ENCODE results near the gene HLA-E.
"Not testable (repeated sequence)": the region's sequence is repeated elsewhere in the genome, so short reads cannot be mapped to it uniquely, and the experiment has no call there.

The HLA-E gene

DNA sequence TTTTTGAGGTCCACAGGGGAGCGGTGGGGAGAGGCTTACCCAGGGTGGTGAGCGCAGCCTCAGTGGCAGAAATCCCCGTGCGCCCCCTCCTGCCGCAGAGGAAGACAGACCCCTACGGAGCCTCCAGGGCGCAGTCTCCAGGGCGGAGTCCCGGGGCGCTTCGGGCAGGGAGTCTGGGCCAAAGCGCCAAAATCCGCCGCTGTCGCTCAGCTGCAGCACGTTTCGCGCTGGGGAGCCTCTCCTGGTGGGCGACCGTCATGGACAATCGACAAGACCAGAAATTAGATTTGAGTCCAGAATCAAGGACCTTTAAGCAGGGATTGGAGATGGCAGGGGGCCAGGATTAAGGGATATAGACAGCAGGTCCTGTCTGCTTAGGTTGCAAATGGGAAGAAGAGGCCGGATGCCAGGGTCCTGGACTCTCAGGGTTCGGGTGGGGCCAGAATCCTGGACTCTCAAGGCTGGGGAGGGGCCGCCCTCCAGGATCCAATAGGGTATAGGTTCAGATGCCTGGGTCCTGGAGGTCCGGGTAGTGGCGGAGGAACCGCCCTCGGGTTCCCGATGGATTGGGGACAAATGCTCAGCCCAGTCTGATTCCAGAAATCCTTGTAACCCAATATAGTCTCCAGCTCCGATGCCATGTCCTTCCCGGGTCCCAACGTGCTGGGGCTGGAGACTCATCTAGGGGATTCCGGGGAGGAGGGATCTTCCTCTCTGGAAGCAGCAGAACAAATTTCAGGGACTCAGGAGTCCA lies 7.9 kb upstream of the HLA-E start:
- no peak for DNase-seq

DNA sequence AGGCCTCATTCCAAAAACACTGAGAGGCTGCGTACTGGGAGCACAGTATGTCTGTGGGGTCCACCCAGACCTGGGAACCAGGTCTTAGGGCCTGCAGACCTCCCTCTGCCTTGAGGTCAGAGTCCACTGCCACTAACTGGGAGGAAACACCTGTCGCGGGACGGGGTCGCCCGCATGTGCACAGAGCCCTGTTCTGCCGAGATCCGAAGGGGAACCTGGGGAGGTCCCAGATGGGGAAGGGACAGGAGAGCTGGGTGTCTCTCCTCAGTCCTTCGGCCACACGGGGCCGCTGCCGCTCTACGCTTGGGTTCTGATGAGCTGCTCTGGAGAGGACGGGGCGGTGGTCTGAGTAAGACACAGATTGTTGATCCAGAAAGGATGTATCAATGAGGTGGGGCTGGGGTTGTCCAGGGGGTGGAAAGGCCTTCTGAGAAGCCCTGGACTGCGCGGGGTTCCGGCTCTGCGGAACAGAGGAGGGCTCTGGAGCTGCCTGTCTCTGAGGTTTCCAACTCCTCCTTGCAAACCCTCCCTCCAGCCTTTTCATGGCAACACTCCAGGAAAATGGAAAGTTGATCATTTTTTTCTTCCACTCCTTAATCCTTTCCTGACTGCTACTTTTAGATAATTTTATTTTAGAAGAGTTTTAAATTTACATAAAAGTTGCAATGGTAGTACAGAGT lies 7.2 kb upstream of the HLA-E start:
- peak; percentile 72 for DNase-seq

DNA sequence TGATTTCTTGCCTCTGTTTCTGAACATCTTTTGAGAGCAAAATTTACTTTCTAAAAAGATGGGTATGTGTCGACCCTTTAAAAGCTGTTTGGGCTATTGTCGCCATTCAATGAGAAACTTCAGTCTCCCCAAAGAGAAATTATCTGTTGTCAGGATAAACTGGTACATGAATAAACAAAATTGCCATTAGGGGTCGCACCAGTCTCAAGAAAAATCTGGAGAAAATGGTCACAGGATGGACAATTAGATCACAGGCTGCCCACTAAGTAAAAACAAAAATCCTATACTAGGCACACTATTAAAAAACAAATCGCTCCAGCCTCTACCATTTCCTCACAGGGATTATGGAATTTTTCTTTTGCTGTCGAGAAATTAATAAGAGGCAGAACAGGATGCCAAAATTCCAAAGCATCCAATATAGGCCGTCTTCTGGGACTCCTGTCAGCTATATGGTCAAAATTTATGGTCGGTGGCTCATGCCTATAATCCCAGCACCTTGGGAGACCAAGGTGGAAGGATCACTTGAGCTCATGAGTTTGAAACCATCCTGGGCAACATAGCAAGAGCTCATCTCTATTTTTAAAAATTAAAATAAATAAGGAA lies 5.5 kb upstream of the HLA-E start:
- DNase-seq: no peak

DNA sequence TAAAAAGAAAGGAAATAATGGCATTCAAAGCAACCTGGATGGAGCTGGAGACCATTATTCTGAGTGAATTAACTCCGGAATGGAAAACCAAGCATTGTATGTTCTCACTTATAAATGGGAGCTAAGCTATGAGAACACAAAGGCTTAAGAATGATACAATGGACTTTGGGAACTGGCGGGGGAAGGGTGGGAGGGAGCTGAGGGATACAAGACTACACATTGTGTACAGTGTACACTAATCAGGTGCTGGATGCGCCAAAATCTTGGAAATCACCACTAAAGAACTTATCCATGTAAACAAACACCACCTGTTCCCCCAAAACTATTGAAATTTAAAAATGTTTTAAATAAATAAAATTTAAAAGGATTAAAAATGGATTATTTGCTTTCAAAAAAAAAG lies 4.1 kb upstream of the HLA-E start:
- no peak for DNase-seq

DNA sequence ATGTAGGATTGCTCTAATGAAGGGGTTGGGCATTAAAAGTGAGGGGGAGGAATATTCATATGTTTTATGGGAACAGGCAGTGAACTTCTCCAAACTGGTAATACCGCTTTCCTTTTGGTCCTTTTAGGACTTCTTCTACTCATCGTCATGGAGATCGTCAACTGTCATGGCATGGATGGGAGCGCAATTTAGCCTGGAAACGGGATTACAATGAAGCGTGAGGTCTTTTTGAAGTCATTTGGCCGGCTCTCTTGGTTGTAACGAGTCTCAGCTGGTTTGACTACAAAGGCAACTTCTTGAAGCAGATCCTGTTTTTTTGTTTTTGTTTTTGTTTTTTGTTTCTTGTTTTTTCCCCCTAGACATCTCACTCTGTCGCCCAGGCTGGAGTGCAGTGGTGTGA lies 1.4 kb upstream of the HLA-E start:
- no peak for DNase-seq

DNA sequence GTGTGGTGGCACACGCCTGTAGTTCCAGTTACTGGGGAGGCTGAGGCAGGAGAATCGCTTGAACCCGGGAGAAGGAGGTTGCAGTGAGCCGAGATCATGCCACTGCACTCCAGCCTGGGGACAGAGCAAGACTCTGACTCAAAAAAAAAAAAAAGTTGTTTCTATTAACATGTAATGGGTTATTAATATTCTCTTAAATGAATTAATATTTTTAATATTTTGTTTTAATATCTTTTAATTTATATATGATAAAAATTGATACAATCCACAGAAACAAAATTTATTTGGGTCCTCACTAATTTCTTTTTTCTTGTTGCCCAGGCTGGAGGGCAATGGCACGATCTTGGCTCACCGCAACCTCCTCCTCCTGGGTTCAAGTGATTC lies 620 bp upstream of the HLA-E start:
- DNase-seq: not testable (repeated sequence)

DNA sequence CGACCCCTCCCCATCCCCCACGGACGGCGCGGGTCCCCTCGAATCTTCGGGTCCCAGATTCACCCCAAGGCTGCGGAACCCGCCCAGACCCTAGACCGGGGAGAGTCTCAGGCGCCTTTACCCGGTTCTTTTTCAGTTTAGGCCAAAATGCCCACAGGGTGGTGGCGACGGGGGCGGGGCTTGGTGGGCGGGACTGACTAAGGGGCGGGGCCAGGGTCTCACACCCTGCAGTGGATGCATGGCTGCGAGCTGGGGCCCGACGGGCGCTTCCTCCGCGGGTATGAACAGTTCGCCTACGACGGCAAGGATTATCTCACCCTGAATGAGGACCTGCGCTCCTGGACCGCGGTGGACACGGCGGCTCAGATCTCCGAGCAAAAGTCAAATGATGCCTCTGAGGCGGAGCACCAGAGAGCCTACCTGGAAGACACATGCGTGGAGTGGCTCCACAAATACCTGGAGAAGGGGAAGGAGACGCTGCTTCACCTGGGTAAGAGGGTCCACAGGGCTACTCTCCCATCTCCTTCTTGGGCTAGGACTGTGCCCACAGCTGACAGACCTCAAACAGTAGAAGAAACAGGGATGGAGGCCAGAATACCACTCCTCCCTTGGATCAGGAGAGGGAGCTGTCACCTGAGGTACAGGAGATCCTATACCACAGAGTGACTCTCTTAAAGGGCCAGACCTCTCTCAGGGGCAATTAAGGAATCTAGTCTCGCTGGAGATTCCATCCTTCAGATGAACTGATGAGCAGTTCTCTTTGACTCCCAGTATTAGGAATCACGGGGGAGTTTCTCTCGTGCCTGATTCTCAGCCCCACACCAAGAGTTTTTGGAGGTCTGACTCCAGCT lies 942 bp downstream of the HLA-E start:
- DNase-seq: peak; percentile 74

DNA sequence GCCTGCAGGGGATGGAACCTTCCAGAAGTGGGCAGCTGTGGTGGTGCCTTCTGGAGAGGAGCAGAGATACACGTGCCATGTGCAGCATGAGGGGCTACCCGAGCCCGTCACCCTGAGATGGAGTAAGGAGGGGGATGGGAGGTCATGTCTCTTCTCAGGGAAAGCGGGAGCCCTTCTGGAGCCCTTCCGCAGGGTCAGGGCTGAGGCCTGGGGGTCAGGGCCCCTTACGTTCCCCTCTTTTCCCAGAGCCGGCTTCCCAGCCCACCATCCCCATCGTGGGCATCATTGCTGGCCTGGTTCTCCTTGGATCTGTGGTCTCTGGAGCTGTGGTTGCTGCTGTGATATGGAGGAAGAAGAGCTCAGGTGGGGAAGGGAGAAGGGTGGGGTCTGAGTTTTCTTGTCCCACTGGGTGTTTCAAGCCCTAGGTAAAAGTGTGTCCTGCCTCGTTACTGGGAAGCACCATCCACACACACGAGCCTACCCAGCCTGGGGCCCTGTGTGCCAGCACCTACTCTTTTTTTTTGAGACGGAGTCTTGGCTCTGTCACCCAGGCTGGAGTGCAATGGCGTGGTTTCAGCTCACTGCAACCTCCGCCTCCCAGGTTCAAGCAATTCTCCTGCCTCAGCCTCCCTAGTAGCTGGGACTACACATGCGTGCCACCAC lies 2.1 kb downstream of the HLA-E start:
- not testable (repeated sequence) for DNase-seq

DNA sequence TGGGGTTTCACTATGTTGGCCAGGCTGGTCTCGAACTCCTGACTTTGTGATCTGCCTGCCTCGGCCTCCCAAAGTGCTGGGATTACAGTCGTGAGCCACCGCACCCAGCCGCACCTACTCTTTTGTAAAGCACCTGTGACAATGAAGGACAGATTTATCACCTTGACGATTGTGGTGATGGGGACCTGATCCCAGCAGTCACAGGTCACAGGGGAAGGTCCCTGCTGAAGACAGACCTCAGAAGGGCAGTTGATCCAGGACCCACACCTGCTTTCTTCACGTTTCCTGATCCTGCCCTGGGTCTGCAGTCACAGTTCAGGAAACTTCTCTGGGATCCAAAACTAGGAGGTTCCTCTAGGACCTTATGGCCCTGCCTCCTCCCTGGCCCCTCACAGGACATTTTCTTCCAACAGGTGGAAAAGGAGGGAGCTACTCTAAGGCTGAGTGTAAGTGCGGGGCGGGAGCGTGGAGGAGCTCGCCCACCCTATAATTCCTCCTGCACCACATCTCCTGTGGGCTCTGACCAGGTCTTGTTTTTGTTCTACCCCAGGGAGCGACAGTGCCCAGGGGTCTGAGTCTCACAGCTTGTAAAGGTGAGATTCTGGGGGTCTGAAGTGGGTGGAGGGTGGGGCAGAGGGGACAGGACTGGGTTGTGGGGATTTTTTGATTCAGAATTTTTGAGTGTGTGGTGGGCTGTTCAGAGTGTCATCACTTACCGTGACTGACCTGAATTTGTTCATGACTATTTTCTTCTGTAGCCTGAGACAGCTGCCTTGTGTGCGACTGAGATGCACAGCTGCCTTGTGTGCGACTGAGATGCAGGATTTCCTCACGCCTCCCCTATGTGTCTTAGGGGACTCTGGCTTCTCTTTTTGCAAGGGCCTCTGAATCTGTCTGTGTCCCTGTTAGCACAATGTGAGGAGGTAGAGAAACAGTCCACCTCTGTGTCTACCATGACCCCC lies 3.0 kb downstream of the HLA-E start:
- no peak for DNase-seq

DNA sequence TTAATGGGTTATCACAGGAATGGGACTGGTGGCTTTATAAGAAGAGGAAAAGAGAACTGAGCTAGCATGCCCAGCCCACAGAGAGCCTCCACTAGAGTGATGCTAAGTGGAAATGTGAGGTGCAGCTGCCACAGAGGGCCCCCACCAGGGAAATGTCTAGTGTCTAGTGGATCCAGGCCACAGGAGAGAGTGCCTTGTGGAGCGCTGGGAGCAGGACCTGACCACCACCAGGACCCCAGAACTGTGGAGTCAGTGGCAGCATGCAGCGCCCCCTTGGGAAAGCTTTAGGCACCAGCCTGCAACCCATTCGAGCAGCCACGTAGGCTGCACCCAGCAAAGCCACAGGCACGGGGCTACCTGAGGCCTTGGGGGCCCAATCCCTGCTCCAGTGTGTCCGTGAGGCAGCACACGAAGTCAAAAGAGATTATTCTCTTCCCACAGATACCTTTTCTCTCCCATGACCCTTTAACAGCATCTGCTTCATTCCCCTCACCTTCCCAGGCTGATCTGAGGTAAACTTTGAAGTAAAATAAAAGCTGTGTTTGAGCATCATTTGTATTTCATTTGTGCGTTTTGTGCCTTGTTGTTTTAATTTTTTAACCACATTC lies 4.4 kb downstream of the HLA-E start:
- DNase-seq: no peak

DNA sequence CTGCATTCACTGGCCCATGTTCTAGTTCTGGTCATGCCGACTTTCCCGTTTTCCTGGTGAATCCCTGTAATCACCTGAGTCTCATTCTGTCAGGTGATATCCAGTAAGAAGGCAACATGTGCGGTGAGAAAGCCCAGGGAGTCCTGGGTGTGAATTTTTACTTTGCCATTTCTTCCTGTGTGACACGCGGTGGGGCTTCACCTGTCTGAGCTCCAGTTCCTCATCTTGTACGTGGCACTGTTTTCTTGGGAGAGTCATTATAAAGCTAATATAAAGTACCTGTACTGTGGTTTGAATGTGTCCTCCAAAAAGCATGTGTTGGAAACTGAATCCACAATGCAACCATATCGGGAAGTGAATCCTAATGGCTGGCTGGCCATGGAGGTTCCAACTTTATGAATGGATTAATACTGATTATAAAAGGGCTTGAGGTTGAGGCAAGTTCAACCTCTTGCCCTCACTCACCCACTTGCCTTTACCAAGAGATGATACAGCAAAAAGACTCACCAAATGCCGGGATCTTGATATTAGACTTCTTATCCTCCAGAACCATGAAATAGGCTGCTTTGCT lies 5.1 kb downstream of the HLA-E start:
- DNase-seq: no peak

DNA sequence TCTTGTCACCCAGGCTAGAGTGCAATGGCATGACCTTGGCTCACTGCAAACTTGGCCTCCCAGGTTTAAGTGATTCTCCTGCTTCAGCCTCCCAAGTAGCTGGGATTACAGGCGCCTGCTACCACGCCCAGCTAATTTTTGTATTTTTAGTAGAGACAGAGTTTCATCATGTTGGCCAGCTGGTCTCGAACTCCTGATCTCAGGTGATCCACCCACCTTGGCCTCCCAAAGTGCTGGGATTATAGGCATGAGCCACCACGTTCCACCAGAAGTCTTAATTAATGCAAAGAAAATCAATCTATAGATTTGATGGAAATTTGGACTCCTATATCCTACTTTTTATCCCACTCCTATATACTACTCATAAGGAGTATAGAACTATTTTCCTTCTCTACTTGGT lies 5.8 kb downstream of the HLA-E start:
- not testable (repeated sequence) for DNase-seq

DNA sequence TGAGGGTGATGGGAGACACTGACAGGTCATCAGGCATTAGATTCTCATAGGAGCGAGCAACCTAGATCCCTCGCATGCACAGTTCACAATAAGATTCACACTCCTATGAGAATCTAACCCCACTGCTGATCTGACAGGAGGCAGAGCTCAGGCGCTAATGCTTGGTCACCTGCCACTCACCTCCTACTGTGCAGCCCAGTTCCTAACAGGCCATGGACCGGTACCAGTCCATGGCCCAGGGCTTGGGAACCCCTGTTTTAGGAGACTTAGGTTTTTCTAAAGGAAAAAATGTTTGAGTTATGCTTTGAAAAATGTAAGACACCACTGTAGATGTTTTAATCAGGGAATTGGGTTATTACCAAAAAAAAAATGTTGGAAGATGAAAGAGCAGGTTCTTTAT lies 6.7 kb downstream of the HLA-E start:
- DNase-seq: no peak

DNA sequence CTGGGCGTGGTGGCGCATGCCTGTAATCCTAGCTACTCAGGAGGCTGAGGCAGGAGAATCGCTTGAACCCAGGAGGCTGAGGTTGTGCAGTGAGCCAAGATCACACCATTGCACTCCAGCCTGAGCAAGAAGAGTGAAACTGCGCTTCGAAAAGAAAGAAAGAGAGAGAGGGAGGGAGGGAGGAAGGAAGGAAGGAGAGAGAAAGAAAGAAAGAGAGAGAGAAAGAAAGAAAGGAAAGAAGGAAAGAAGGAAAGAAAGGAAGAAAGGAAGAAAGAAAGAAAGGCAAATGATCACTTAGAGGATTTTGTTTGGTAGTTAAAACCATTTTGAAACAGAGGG lies 7.9 kb downstream of the HLA-E start:
- not testable (repeated sequence) for DNase-seq

DNA sequence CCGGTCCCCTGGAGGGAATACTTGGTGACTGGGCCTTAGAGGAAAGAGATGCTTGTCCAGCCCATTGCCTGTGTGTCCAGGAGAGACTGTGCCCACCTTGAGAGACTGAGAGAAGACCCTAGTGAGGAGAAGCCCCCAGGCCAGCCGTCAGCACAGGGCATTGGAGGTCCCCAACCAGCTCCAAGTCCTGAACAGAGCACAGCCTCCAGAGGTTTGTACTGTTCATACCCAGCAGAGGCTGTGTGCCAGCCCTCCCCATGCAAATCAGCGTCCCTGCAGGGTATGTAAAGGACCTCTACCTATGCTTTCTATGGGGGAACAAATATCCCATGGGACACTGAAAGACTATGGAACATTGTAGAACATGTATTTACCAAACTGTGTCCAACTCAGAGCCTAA lies 8.4 kb downstream of the HLA-E start:
- no peak for DNase-seq

DNA sequence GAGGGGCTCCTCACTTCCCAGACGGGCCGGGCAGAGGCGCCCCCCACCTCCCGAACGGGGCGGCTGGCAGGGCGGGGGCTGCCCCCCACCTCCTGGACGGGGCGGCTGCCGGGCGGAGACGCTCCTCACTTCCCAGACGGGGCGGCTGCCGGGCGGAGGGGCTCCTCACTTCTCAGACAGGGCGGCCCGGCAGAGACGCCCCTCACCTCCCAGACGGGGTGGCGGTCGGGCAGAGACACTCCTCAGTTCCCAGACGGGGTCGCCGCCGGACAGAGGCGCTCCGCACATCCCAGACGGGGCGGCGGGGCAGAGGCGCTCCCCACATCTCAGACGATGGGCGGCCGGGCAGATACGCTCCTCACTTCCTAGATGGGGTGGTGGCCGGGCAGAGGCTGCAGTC lies 9.4 kb downstream of the HLA-E start:
- DNase-seq: not testable (repeated sequence)

DNA sequence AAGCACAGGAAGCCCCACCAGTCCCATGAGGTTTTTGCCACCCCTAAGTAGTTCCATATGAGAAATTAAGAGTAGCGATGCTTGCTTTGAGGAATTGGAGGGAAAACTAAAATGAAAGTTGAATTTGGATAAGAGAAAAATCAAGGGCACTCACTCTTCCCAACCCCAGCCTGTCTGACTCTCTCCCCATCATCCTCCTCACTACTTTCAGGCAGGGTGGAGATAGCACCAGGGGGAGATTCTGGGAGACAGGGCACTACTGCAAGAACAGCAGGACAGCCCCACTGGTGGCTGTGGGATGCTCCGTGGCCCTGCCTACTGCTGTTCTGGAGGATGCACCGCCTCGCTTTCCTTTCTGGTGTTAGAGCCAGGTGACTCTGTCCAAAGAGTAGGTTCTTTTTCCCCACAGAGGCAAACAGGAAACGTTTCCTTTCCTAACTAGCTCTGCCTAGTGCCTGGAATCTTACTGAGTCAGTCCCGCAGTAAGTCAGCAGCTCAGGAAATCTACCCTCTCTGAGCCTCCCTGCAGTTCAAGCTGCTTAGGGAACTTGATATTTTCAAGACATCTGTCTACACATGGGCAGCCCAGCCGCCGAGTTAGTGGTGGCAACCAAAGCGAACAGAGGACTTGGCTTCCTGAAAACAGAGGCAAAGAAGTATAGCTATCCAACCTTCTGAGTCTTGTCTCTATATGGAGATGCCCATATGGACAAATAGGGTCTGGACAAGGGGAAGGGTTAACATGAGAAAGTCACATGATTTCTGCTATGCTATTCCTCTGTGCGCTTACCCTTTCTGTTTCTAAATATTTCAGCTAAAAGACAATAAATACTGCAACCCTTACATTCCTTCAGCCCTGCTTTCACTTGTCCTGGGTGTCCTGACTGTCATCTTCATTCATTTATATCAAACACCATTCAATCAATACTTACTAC lies 11.4 kb downstream of the HLA-E start:
- DNase-seq: no peak

DNA sequence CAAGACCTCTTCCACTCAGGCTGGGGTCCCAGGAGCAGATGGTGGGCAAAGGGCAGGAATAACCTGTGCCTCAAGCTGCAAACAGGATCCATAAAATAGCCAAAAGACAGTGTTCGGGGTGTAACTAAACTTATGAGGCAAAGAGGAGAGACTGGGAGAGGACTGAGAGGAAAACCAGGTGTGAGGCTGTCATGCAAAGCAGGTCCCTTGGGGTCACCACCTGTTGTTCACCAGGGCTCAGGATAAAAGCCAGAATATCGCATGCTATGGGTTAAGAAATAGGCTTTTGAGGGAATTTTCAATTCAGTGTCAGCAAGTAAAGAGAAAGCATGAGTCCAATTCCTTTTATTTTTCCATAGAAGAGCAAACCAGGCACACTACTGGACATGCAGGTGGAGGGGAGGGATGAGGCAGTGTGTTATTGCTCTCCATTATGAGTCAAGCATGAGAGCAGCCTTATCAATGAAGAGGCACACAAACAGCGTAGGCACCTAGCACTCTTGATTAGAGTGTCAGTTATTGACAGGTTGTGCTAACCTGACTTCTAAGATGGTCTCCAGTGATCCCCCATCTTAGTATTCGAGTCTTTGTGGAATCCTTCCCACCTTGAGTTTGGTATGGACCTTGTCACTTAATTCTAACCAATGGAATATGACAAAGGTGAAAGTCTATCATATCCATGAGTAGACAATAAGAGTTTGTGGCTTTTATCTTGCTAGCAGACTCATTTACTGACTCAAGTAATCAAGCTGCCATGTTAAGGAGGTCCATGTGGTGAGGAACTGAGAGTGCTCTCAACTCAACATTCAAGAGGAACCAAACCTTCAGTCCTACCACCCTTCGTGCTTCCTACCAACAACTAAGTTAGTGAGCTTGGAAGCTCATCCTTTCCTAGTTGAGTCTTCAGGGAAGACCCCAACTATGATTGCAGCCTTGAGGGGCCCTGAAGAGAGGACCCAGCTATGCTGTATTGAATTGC lies 18.8 kb downstream of the HLA-E start:
- no peak for DNase-seq
